Hepatocyte (in vitro differentiated cells): ENCODE data around the gene LIN54.

Source experiments
- CTCF ChIP-seq: fragments of 200-600 bp; sonication (generic); IDR thresholded peaks from 2 replicates; pipeline ENCODE4 v1.5.1; 2016; ENCODE audit warnings: antibody characterized with exemption, mild to moderate bottlenecking; ENCODE audit not compliant: poor library complexity
- EZH2 ChIP-seq: fragments of 200-600 bp; sonication (generic); IDR thresholded peaks from 2 replicates; pipeline ENCODE4 v1.6.1; 2016; ENCODE audit warnings: antibody characterized with exemption, mild to moderate bottlenecking, borderline replicate concordance
- EZH2phosphoT487 ChIP-seq: fragments of 200-600 bp; sonication (generic); IDR thresholded peaks from one replicate; pipeline ENCODE4 v1.6.1; 2018; ENCODE audit warnings: antibody characterized with exemption, mild to moderate bottlenecking, low read depth, moderate library complexity; ENCODE audit not compliant: unreplicated experiment, severe bottlenecking

GRCh38 chr4:82954212-82954611 is 56.4 kb downstream of the LIN54 start:
- TF ChIP-seq EZH2 (no peak), CTCF (no peak), EZH2phosphoT487 (no peak)
